Stimulated activated CD4-positive, alpha-beta T cell treated with anti-CD3 and anti-CD28 coated beads, Interleukin-2, amount 100 ng/mL, for 48 hours (primary cell): ENCODE results near the gene PCYT2.

Experiments
- DNase-seq, 2 donors: peaks; one replicate each; pipeline ENCODE4 v3.0.0-alpha.2; 2020

The PCYT2 gene

DNA sequence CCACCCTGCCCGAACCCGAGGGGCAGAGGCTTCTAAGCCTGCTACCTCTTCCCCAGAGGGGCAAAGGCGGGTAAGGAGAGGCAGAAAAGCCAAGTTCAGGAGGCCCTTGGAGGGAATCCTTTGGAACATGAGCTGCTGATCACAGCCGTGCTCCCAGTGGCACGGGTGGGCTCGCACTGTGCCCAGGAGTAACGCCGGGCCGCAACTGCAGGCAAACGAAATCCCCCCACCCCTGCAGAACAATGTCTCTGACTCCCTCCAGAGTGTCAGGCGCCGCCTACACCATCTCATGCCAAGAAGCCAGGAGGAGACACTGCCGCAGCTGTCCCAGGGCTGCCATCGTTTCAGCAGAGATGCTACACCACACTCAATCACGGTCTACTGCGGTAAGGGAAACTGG lies 59.8 kb downstream of the PCYT2 start:
- DNase-seq = no peak
